HepG2 (cell line): ENCODE measurements around the gene TBC1D24. TPM values are rescaled to one million over a fixed set of nuclear protein-coding genes. Genes with fewer than 3 reads are reported as not detected.
A peak's percentile ranks its signal among the peaks of the same experiment; 100 is the strongest.

Experiments
- EHMT2 ChIP-seq: fragments of 200-600 bp; sonication (generic); IDR thresholded peaks from 2 replicates; pipeline ENCODE4 v1.7.0; 2017; ENCODE audit warnings: antibody characterized with exemption, low read depth, low read length, borderline replicate concordance
- HOXA5 ChIP-seq: sonication (generic); formaldehyde crosslinking; IDR thresholded peaks from 2 replicates; pipeline ENCODE4 v1.4.0; 2020; ENCODE audit warnings: missing genetic modification reagents
- IRF2 ChIP-seq: IDR thresholded peaks from 2 replicates; pipeline ENCODE4 v1.6.1; 2018; ENCODE audit warnings: missing genetic modification reagents, missing compliant biosample characterization
- KLF11 ChIP-seq: IDR thresholded peaks from 2 replicates; pipeline ENCODE4 v1.6.1; 2016; ENCODE audit warnings: missing compliant biosample characterization
- MYC ChIP-seq: sonication (generic); formaldehyde crosslinking; IDR thresholded peaks from 2 replicates; pipeline ENCODE4 v1.9.0; 2021; ENCODE audit warnings: missing genetic modification reagents, borderline replicate concordance
- NCOR1 ChIP-seq: fragments of 200-600 bp; sonication (generic); IDR thresholded peaks from 2 replicates; pipeline ENCODE4 v1.7.0; 2017; ENCODE audit warnings: antibody characterized with exemption, low read length, borderline replicate concordance
- NFKBIZ ChIP-seq: IDR thresholded peaks from 2 replicates; pipeline ENCODE4 v1.6.1; 2018; ENCODE audit warnings: missing genetic modification reagents, missing compliant biosample characterization
- REXO4 ChIP-seq: sonication (generic); formaldehyde crosslinking; IDR thresholded peaks from 2 replicates; pipeline ENCODE4 v1.8.0; 2022; ENCODE audit warnings: missing genetic modification reagents, mild to moderate bottlenecking, borderline replicate concordance
- RFX1 ChIP-seq: fragments of 450-650 bp; IDR thresholded peaks from 2 replicates; pipeline ENCODE4 v1.6.1; 2017
- RFXAP ChIP-seq: sonication (generic); formaldehyde crosslinking; IDR thresholded peaks from 2 replicates; pipeline ENCODE4 v1.4.0; 2020; ENCODE audit warnings: missing genetic modification reagents, borderline replicate concordance
- RORA ChIP-seq: sonication (generic); formaldehyde crosslinking; IDR thresholded peaks from 2 replicates; pipeline ENCODE4 v1.5.0; 2020; ENCODE audit warnings: mild to moderate bottlenecking, missing genetic modification reagents, moderate library complexity
- RXRA ChIP-seq: sonication (generic); formaldehyde crosslinking; IDR thresholded peaks from 2 replicates; pipeline ENCODE4 v1.5.1; 2020; ENCODE audit warnings: missing genetic modification reagents
- SRF ChIP-seq: IDR thresholded peaks from 2 replicates; pipeline ENCODE4 v1.6.1; 2011; ENCODE audit warnings: mild to moderate bottlenecking, low read depth, low read length, moderate library complexity
- SRY ChIP-seq: sonication (generic); formaldehyde crosslinking; IDR thresholded peaks from 2 replicates; pipeline ENCODE4 v1.8.0; 2022; ENCODE audit warnings: mild to moderate bottlenecking, missing genetic modification reagents
- ZFP41 ChIP-seq: sonication (generic); formaldehyde crosslinking; IDR thresholded peaks from 2 replicates; pipeline ENCODE4 v1.4.0; 2020; ENCODE audit warnings: mild to moderate bottlenecking, missing genetic modification reagents, borderline replicate concordance
- ZMYM2 ChIP-seq: sonication (generic); formaldehyde crosslinking; IDR thresholded peaks from 2 replicates; pipeline ENCODE4 v1.8.0; 2022; ENCODE audit warnings: mild to moderate bottlenecking, missing genetic modification reagents
- ZNF207 ChIP-seq: fragments of 450-650 bp; IDR thresholded peaks from 2 replicates; pipeline ENCODE4 v1.6.1; 2016; ENCODE audit warnings: antibody characterized with exemption, borderline replicate concordance
- ZNF274 ChIP-seq: sonication (generic); formaldehyde crosslinking; IDR thresholded peaks from 2 replicates; pipeline ENCODE4 v1.5.1; 2020; ENCODE audit warnings: mild to moderate bottlenecking, missing genetic modification reagents
- ZNF331 ChIP-seq: sonication (generic); formaldehyde crosslinking; IDR thresholded peaks from 2 replicates; pipeline ENCODE4 v1.4.0; 2020; ENCODE audit warnings: missing genetic modification reagents
- ZNF546 ChIP-seq: sonication (generic); formaldehyde crosslinking; conservative IDR thresholded peaks from 2 replicates; pipeline ENCODE4 v1.8.1; 2023; ENCODE audit warnings: mild to moderate bottlenecking, missing genetic modification reagents
- ZNF709 ChIP-seq: sonication (generic); formaldehyde crosslinking; IDR thresholded peaks from 2 replicates; pipeline ENCODE4 v1.5.0; 2020; ENCODE audit warnings: mild to moderate bottlenecking, missing genetic modification reagents
- ZSCAN25 ChIP-seq: sonication (generic); formaldehyde crosslinking; IDR thresholded peaks from 2 replicates; pipeline ENCODE4 v1.8.0; 2022; ENCODE audit warnings: mild to moderate bottlenecking, missing genetic modification reagents
- ZZZ3 ChIP-seq: sonication (generic); formaldehyde crosslinking; IDR thresholded peaks from 2 replicates; pipeline ENCODE4 v1.4.0; 2020; ENCODE audit warnings: missing genetic modification reagents, mild to moderate bottlenecking, borderline replicate concordance
- polyA plus RNA-seq, 8 experiments: library from polyadenylated mRNA; depleted of rRNA in 3 of 8; stranded (reverse) in 7 of 8; unstranded in 1 of 8; fragments of >200 nt; fragmentation: Illumina TruSeq in 4 of 8; extraction: Trizol in 4 of 8; gene quantifications; 2 replicates each; pipeline versions ENCODE4 v1.2.1 to v1.2.3, GENCODE V29; 2011 to 2016; ENCODE audit warnings: low read depth in 4 of 8, missing spikeins in 1 of 8, mixed read lengths in 1 of 8; ENCODE audit not compliant: insufficient read depth in 1 of 8
- total RNA-seq, 5 experiments: library from RNA; depleted of rRNA; stranded (reverse); fragments of >200 nt; fragmentation: Illumina TruSeq; extraction: Trizol; gene quantifications; 2 replicates each; pipeline ENCODE4 v1.2.3, GENCODE V29; 2016; ENCODE audit warnings: low read depth in 1 of 5
- TF ChIP-seq, protein P1 (sequence below): sonication (generic); formaldehyde crosslinking; IDR thresholded peaks from 2 replicates; pipeline ENCODE4 v1.8.1; 2023; ENCODE audit warnings: missing genetic modification reagents, mild to moderate bottlenecking, borderline replicate concordance
- TF ChIP-seq, protein P2 (sequence below): sonication (generic); formaldehyde crosslinking; IDR thresholded peaks from 2 replicates; pipeline ENCODE4 v1.4.0; 2020; ENCODE audit warnings: missing genetic modification reagents; ENCODE audit errors: not compliant biosample characterization
- TF ChIP-seq, protein P3 (sequence below): sonication (generic); formaldehyde crosslinking; IDR thresholded peaks from 2 replicates; pipeline ENCODE4 v1.5.1; 2020; ENCODE audit warnings: missing genetic modification reagents, mild to moderate bottlenecking, borderline replicate concordance
- TF ChIP-seq, protein P4 (sequence below): sonication (generic); formaldehyde crosslinking; IDR thresholded peaks from 2 replicates; pipeline ENCODE4 v1.5.0; 2020; ENCODE audit warnings: missing genetic modification reagents

The TBC1D24 gene
- total and polyA plus RNA-seq, 2 of the 13 experiments (the other 11 are each of a cell fraction or from before 2014, with no cell fraction given): 7.7 to 13.7 TPM

DNA sequence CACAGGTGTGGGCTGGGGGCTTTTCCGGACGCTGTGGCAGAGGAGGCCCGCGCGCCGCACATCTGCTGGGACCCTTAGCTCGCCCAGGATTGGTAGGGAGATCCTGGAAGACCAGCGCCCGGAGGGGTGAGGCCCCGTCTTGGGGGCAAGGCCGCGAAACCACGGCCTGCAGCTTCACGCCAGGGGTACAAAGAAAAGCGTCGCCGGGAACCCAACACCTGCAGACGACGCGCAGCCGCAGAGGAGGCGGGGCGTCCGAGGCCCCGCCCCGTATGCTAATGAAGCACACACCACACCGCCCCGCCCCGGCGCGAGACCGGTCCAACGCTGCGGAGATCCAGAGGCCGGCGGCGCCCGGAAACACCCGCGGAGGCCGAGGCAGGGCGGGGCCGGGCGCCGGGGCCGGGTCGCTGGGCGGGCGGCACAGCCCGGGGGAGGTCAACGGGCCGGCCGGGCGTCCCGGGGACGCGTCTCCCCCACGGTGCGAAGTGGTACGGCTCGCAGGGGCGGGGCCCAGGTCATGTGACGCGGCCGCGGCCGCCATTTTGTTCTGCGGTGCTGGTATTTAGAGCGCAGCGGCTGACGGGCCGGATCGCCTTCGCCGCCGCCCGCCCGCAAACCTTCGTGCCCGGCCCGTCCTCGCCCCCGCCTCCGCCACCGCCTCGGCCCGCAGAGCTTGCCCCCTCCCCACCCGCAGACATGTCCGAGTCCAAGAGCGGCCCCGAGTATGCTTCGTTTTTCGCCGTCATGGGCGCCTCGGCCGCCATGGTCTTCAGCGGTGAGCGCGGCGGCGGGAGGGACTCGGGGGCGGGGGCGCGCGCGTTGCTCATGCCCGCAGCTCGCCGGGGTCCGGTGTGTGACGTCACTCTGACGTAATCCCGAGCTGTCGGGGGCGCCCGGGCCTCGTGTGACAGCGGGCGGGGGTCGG is 38.7 kb downstream of the TBC1D24 start, which contains the start of gene ATP6V0C (continued):
- TF ChIP-seq NCOR1 (peak; percentile 19; the same call in 1 of the 2 replicates), REXO4 (CRISPR knock-in tag) (no peak), ZNF331 (CRISPR knock-in tag) (no peak), RXRA (CRISPR knock-in tag) (peak; percentile 7; the same call in 1 of the 2 replicates), KLF11 (CRISPR knock-in tag) (no peak), SRY (CRISPR knock-in tag) (no peak; the same call in 1 of the 2 replicates), EHMT2 (no peak), HOXA5 (CRISPR knock-in tag) (peak; percentile 84), ZMYM2 (CRISPR knock-in tag) (no peak), ZNF207 (no peak), ZNF546 (CRISPR knock-in tag) (0 out of 2 replicates have a peak, but pooled peaks have one; percentile 27), MYC (CRISPR knock-in tag) (no peak; the same call in 1 of the 2 replicates), IRF2 (peak; percentile 40; the same call in 1 of the 2 replicates), NFKBIZ (CRISPR knock-in tag) (no peak), RFXAP (peak; percentile 50; the same call in 1 of the 2 replicates), RORA (CRISPR knock-in tag) (no peak), ZFP41 (CRISPR knock-in tag) (no peak), ZSCAN25 (no peak; the same call in 1 of the 2 replicates), ZNF274 (CRISPR knock-in tag) (peak; percentile 32; the same call in 1 of the 2 replicates), RFX1 (no peak), ZZZ3 (peak; percentile 3; the same call in 1 of the 2 replicates), SRF (no peak), ZNF709 (peak; percentile 58)
- TF ChIP-seq, protein P1, sequence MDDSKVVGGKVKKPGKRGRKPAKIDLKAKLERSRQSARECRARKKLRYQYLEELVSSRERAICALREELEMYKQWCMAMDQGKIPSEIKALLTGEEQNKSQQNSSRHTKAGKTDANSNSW (CRISPR knock-in tag): peak; percentile 56; the same call in 1 of the 2 replicates
- TF ChIP-seq, protein P2, sequence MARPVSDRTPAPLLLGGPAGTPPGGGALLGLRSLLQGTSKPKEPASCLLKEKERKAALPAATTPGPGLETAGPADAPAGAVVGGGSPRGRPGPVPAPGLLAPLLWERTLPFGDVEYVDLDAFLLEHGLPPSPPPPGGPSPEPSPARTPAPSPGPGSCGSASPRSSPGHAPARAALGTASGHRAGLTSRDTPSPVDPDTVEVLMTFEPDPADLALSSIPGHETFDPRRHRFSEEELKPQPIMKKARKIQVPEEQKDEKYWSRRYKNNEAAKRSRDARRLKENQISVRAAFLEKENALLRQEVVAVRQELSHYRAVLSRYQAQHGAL (CRISPR knock-in tag): no peak
- TF ChIP-seq, protein P3, sequence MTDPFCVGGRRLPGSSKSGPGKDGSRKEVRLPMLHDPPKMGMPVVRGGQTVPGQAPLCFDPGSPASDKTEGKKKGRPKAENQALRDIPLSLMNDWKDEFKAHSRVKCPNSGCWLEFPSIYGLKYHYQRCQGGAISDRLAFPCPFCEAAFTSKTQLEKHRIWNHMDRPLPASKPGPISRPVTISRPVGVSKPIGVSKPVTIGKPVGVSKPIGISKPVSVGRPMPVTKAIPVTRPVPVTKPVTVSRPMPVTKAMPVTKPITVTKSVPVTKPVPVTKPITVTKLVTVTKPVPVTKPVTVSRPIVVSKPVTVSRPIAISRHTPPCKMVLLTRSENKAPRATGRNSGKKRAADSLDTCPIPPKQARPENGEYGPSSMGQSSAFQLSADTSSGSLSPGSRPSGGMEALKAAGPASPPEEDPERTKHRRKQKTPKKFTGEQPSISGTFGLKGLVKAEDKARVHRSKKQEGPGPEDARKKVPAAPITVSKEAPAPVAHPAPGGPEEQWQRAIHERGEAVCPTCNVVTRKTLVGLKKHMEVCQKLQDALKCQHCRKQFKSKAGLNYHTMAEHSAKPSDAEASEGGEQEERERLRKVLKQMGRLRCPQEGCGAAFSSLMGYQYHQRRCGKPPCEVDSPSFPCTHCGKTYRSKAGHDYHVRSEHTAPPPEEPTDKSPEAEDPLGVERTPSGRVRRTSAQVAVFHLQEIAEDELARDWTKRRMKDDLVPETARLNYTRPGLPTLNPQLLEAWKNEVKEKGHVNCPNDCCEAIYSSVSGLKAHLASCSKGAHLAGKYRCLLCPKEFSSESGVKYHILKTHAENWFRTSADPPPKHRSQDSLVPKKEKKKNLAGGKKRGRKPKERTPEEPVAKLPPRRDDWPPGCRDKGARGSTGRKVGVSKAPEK: no peak
- TF ChIP-seq, protein P4, sequence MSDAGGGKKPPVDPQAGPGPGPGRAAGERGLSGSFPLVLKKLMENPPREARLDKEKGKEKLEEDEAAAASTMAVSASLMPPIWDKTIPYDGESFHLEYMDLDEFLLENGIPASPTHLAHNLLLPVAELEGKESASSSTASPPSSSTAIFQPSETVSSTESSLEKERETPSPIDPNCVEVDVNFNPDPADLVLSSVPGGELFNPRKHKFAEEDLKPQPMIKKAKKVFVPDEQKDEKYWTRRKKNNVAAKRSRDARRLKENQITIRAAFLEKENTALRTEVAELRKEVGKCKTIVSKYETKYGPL (CRISPR knock-in tag): no peak
